HS-5 (cell line): ENCODE results near the gene PCSK2.

Source experiments
- DNase-seq: peaks from one replicate; pipeline ENCODE4 v3.0.0-alpha.2; 2012; ENCODE audit warnings: low read depth

PCSK2 gene

DNA sequence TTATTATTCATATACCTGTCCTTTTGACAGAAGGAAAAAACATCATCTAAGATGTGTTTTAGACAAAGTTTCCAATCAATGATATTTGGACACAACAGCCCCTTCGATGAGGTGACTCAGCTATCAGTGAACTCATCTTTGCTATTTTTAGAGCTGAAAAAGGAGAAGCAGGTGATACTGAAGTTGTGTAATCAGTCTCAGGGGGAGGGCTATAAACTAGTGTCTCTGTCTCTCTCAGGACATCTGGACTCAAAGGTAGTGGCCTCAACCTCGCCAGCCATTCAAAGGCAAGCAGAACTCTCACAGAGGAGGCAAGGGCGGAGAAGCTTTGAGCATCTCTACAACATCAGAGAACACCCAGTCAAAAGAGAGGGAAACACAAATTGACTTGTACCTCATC is 168.9 kb downstream of the PCSK2 start:
- no peak for DNase-seq

DNA sequence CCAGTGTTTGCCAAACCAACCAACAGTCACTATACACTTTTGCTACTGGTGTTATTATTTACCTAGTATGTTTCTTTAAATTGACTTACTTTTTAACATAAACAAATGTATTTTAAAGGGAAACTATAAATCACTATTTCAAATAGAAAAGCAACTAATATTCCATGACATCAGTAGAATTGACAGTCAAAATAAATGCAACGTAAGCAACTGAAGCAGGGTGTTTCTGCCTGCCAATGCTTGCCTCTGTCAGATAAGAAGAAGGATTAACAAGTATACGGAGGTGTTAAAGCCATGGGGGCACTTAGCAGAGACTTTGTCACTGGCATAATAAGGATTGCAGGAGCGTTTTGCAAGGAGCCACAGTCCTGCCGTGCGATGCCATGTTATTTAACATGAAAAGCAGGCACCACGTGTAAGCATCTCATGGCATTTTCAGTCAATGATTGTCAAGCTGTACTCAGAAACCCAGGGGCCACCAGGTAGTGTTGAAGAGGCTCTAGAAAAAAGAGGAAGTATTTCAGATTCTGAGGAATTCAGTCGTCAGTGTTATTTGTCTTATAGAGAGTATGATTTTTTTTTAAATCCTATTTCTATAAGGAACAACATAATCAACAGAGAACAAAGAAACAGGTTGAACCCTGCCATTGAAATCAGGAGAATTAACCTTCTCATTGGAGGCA is 172.6 kb downstream of the PCSK2 start:
- no peak for DNase-seq

DNA sequence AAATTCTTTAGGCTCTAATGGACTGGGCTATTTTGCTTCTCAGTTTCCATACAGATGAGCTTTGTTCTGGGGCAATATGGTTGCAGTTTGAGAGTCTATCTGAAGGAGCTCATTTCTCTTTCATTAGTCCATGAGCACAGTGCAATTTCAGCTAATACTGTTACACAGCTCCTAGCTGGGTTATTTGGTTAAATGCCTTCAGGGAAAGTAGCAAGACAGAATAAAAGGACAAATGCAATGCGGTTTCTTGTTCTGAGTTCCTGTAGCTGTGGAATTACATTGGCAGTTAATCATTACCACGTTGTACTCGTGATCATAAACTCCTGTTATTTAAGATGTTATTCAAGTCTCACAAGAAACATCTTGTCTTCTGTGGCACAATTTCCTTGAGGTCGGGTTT is 176.6 kb downstream of the PCSK2 start:
- DNase-seq: no peak

DNA sequence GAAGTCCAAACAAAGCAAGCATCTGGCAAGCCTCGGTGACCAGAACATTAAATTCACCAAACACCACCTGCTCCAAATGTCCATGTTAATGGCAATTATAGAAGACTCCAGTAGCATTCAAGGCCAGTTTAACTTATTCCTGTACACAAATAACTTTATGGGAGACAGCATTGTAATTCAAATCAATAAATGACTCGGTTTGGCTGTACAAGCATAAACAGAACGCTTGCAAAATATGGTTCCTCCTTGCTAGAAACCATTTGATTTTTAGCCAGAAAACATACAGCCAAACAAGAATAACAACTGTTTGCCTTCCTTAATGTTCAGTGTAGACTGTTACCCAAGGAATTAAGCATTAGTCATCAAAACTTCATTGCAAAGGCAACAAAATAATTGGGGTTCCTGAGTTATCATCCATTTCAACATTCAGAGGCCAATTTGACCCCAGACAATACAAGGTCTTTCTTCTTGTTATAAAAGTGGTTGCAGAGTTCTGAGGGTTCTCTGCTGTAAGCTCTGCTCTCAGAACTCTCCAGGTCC is 179.3 kb downstream of the PCSK2 start:
- no peak for DNase-seq

DNA sequence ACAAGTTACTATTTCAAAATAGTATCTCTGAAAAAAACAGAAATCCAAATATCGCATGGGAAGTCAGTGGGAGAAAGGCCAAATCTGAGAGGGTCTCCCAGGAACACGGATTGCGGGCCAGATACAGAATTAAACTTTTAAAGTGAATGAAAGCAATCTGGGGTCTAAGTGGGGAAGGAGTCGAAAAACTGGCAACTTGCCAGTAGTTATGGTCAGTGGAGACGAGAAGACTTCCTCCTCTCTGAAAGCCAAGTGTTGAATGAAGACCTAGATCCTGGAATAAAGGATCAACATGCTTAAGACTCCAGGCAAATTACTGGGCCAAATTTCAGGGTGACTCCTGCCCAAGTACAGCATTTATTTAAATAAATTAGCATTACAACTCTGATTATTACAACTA is 180.7 kb downstream of the PCSK2 start:
- no peak for DNase-seq

DNA sequence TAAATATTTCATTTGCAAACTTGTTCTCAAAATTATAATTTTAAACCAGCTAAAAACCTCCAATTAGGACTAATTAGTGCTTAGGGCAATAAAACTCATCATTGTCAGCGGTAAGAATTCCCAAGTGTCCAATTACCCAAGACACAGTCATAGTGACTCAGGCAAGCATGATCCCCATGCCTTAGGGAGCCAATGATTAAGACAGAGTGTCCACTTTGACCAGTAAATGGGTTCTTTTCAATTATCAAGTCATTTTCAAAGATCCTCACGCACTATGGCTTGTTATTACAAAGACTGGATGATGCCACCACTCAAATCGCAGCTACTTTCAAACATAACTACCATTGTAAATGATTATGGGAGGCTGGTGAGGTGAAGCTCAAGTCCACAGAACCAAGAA is 190.4 kb downstream of the PCSK2 start:
- no peak for DNase-seq

DNA sequence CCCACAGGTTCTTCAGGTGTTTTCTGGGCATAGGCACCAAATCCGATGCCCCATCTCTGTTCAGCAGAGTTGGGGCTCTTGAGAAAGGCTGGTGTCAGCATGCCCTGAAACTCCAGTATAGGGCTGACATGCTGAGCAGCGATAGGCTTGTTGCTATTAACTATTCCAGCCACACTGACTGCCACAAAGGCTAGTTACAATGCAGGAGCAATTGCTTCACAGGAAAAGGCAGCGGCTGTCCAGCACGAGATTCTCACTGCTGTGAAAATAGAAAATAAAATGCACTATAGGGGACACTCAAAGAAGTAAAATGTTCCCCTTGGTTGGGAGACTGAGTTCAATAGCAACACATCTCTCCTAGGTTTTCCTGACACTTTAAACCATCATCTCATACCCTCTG is 191.9 kb downstream of the PCSK2 start:
- DNase-seq: no peak

DNA sequence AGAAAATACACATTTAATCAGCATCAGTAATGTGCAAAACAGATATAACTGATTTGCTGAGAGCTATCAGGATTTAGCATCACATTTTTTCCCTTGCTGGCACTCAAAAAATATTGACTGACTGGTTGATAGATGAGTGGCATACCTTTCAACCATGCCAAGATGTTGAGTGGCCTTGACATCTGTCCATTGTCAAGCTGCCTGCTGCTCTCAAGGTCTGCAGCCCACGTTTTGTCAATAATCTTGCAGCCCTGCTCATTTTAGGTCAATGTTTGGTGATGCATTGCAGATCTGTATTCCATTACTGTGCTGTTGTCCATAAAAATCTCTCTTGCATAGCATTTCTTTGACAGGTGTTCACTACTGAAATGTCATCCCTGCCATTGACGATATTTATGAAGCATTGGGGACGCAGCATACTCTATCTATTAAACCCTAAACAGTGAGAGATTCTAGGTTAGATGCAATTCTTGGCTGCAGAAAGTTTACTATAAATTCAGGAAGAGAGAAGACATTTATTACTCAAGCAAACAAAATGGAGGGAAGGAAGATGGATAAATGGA is 192.7 kb downstream of the PCSK2 start:
- DNase-seq: no peak

DNA sequence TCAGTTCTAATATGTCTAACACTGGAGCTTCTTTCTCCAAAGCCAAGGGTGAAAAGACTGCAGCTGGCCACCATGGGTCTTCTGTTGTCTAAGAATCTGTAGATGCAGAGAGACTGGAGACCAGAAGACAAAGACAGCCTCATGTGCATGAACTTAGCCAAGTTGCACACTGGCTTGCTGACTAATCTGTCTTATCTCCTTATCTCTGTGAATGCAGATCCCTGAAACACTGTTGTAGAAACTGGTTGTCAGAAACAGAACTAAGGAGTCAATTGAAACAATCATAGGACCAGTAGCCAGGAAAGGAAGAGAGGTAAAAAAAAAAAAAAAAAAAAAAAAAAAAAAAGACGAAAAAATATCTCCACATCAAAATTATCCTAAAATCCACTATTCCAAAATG is 194.7 kb downstream of the PCSK2 start:
- DNase-seq: no peak

DNA sequence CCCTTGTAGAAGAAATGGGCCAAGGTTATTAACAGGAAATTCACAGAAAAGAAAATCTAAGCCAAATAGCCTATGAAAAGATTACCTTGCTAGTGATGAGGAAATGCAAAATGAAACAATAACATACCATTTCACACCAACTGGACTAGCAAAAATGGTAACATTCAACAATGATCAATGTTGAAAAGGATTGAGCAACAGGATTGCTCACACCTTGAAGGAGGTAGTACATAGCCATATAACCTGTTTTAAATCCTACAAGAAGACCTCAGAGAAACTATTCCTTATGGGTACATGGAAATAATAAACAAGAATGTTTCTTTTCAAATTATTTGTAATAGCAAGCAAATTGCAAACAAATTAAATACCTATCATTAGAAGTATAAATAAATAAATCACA is 196.9 kb downstream of the PCSK2 start:
- no peak for DNase-seq

DNA sequence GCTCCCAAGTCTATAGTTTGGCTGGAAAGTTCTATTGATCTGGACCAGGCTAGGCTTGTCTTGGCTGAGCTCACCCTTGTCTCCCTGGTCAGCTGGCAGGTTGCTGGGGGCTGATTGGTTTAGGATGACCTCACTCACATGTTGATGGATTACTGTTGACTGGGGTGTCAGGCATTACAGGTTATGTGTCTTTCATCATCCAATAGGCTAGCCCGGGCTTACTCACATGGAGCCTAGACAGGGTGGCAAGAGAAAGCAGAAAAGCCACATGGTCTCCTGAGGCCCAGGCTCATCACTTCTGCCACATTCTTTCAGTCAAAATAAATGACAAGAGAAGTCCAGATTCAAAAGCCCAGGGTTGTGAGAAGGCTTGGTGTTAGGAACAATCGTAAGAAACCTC is 200.8 kb downstream of the PCSK2 start:
- no peak for DNase-seq

DNA sequence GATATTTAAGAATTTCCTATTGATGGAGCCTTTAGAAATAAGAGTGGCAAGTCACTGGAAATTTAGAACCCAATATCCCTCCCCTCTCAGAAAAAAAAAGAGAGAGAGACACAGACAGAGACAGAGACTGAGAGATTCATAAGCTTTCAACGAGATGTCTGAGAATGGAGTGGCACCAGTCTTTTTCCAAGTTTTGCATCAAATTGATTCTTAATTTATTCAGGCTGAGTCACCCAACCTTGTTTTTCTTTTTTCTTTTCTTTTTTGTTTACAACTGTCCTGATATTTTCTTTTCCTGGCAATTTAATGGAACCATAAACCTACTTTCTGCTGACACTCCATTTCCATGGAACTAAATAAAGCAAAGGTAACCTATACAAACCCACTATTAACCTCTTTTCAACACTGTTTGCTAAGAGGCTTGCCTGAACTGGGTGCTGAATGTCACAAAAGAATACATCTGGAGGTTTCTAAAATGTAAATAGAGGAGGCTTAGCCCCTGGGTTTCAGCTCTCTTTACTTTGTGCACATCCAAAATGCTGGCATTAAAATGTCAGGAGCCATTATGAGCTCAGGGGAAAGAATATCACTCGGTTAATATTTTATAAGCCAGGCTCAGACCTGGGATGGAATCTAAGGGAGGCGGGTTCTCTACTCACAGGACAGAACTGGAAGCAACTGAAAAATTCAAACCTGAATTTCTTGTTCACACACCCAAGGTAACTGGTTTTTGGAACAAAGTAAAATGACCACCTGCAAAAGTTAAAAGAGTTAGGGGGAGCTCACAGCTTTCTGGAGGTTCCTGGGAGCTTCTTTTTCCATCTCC is 203.5 kb downstream of the PCSK2 start:
- no peak for DNase-seq

DNA sequence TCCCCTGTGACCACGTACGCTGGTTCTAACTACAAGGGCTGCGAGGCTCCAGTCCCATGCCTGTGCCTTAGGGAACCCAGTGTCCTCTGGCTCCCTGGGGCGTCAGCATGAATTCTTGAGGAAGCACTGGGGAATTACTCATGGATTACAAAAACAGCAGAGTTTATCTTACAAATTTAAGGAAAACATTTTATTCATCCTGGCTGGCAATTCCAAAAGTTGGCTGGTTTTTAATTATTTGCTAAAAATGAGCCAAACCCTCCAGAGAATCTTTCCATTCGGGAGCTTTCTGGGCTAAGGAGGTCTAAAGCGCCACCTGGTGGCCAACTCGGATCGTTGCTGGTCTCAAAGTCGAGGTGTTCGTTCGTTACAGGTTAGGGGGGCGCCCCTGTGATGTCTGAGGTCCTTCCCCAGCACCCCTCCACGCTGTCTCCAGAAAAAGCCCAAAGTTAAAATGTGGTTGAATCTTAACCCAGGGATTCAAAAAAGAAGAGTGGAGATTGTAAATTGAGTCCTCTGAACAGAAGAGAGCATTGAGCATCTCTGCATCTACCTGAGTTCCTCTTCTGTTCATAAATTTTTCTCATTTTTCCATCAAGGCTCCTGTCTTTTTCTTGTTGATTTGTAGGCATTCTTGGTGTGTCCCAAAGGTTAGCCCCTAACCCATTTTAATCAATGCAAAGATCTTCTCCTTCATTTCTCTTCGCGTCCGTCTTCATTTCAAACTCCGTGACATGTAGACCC is 205.0 kb downstream of the PCSK2 start:
- peak; percentile 22 for DNase-seq

DNA sequence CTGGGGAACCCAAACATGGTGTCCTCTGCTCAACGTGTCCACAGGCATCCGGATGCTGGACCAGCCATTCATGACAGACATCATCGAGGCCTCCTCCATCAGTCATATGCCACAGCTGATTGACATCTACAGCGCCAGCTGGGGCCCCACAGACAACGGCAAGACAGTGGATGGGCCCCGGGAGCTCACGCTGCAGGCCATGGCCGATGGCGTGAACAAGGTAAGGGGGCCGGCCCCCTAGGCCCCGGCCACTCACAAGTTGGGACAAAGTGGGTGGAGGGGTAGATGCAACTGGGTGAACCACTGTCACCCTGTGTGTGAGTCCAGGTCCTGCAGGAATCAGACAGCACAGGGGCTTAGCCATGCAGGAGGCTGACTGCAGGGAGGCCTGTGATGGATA is 209.8 kb downstream of the PCSK2 start:
- no peak for DNase-seq

DNA sequence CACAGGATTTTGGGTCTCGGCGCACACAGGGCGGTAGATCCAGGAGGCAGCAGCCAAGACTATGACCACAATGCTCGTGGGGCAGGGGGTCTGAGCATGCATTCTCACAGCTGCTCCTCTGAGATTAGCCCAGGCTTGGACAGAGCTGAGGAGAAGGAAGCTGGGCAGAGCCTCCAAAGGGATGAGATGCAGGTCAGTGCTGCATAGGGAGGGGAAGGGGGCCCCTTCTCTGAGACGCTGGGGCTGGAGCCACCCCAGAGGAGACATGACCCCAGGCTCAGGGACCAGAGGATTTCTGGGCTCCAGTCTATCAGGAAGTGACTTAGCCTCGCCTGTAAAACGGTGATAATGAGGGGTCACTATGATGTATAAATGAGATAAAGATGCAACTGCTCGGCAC is 210.4 kb downstream of the PCSK2 start:
- no peak for DNase-seq

DNA sequence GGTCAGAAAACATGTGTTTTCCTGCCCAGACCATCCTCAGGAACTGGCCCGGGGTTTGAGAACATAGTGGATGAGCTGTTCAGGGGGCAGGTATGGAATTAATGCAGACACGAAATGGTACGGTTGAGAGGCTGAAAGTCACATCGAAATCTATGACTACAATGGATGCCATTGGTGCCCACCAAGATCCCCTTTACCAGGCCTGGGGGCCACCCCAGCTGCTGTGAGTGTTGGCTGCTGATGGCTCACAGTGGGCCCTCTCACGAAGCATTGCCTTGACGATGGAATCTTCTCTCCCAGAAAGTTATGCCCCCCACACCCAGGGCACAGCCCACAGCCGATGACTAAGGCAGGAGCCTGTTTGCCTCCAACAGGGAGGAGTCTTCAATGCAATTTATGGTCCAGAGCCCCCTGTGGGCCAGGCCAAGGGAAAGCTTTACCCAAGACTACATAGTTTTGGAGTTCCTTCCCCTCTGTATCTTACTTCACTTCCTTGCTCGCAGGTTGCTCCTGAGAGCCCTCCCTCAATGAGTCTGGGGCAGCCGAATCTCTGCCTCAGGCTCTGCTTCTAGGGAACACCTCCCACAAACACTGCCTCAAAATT is 211.7 kb downstream of the PCSK2 start:
- no peak for DNase-seq

DNA sequence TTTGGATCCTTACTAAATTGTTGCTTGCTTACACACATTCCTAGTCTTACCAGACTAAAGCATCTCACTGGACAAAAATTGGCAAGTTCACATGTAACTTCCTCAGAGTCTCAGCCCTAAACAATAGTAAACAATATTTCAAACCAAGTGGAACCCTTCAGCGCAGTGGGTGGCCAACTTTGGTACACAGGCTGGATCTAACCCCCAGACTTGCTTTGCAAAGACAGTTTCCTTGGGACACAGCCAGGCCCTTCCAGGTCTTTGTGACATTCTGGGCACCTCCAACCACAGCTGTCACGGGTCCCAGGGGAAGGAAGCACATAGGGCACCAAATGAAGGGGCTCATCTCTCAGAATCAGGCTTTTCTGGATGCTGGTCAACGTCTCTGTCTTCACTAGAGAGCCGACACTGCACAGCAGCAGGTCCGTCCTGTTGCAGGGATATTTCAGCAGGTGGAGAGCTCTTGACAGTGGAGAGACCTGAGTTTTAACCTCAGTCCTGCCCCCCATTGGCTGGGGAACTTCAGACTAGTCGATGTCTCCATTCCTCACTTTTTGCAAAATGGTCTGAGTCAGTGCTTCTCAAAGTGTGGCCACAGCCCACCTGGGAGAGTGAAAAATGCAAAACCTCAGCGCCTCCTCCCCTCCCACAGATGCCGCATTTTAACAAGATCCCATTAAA is 212.9 kb downstream of the PCSK2 start:
- DNase-seq: no peak

DNA sequence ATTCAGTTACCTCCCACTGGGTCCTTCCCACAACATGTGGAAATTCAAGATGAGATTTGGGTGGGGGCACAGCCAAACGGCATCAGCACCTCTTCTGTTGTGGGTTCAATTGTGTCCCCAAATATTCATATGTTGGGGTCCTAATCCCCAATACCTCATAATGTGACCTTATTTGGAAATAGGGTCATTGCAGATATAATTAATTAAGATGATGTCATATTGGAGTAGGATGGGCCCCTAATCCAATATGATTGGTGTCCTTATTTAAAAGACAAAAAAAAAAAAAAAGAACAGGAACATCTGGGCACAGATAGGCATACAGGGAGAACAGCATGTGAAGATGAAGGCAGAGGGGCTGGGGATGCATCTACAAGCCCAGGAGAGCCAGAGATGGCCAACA is 214.9 kb downstream of the PCSK2 start:
- no peak for DNase-seq

DNA sequence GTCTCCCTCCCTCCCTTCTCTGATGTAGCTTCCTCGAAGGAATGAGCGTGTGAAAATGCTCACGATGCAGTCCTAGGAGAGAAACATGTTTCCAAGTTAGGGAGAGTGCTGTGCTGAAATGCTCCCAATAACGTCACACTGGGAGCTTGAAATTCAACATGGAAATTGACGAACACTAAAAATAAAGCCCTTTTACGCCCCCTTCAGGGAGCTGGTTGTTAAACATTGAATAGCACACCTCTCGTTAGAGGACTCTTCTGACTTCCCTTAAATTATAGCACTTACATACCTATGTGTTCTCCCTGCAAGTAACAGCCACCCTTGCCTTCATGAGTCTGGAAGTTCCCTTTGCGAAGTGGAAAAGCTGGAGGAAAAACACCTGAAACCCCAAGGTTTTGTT is 215.7 kb downstream of the PCSK2 start:
- DNase-seq: no peak

DNA sequence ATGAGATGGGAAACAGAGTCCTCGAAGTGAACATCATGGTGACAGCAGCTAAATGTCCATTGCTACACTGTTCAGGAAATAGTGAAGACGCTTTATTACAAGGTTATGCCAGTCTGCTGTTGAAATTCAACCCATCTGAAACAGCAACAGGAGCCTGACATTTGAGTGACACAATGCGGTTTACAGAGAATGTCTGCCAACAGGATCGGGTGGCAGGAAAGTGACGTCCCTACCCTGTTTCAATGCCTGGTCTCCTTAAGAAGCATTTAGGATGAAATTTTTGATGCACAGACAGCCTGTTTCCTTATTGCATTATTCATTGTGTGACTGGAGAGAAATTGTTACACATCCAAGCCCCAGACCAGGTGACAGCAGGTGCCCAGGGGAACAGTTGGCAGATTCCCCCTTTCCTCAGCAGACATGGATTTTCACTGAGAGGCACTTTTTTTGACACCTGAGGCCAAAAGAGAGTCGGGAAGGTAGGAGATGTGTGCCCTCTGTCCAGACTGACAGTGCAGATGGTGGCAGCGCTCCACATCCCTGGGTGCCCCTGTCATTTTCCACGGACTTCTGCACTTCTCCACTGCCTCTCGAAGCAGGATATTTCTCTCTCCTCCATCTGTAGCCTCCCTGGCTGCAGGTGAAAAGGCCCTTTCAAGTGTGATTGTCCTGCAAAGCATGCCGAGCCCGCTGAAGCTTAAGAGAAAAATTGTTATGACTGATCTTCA is 216.5 kb downstream of the PCSK2 start:
- DNase-seq: no peak

DNA sequence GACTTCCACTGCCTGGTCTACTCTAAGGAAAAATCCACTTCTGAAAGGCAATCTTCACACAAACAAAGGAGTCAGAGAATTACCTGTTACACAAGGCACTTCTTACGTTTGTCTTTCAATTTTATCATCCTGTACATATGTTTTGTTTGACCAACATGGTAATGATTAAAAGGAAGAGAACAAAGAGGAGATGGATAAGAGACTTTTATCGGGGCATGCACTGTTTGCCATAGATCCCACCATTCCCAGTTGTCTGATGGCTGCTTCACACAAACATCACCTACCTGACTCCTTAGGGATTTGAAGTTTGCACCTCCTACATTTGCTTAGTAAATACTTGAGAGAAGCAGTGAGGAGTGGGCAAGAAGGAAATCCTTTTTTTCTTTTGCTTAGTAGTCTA is 217.3 kb downstream of the PCSK2 start:
- DNase-seq: no peak
